Ascending aorta (tissue), 2 donors: ENCODE measurements around the gene AASS. TPM values are rescaled to one million over a fixed set of nuclear protein-coding genes. Genes with fewer than 3 reads are reported as not detected.

Experiments
- DNase-seq, 2 donors: peaks; one replicate each; pipeline ENCODE4 v3.0.0-alpha.2; 2019; ENCODE audit warnings: low spot score in 2 of 2
- H3K27ac ChIP-seq, 2 donors: fragments of 200-600 bp; sonication (generic); one replicate each; pipeline ENCODE4 v1.5.1; 2016 to 2017; ENCODE audit warnings: mild to moderate bottlenecking in 1 of 2
- H3K27me3 ChIP-seq: fragments of 200-600 bp; sonication (generic); one replicate; pipeline ENCODE4 v1.5.1; 2017
- H3K36me3 ChIP-seq, 2 donors: fragments of 200-600 bp; sonication (generic); one replicate each; pipeline ENCODE4 v1.5.1; 2016
- H3K4me1 ChIP-seq, 2 donors: fragments of 200-600 bp; sonication (generic); one replicate each; pipeline ENCODE4 v1.5.1; 2016 to 2017; ENCODE audit warnings: mild to moderate bottlenecking in 1 of 2
- H3K4me3 ChIP-seq, 2 donors: fragments of 200-600 bp; sonication (generic); one replicate each; pipeline ENCODE4 v1.5.1; 2016 to 2017; ENCODE audit warnings: mild to moderate bottlenecking in 1 of 2
- H3K9me3 ChIP-seq, 2 donors: fragments of 200-600 bp; sonication (generic); one replicate each; pipeline ENCODE4 v1.5.1; 2016
- intact Hi-C: fragments of 100-400 bp; cut with DNase I; formaldehyde crosslinking; loops from one replicate; pipeline ENCODE4 v1.15.1; 2023
- total RNA-seq: library from RNA; depleted of rRNA; stranded (reverse); fragments of >200 nt; gene quantifications from one replicate; pipeline ENCODE4 v1.1.0, GENCODE V29; 2016
- TF ChIP-seq, protein P1 (sequence below), 3 experiments: fragments of 200-600 bp in 2 of 3; fragments of 450-650 bp in 1 of 3; sonication (generic) in 2 of 3; IDR thresholded peaks; one replicate each; pipeline ENCODE4 v1.5.1; 2016 to 2019; ENCODE audit warnings: antibody characterized with exemption in 3 of 3, mild to moderate bottlenecking in 1 of 3, moderate library complexity in 1 of 3

AASS gene
- total RNA-seq, 1 donor from 2014 or later, result 34.3 TPM

GRCh38 chr7:122046402-122046801 is 97.6 kb downstream of the AASS start:
- TF ChIP-seq, protein P1, sequence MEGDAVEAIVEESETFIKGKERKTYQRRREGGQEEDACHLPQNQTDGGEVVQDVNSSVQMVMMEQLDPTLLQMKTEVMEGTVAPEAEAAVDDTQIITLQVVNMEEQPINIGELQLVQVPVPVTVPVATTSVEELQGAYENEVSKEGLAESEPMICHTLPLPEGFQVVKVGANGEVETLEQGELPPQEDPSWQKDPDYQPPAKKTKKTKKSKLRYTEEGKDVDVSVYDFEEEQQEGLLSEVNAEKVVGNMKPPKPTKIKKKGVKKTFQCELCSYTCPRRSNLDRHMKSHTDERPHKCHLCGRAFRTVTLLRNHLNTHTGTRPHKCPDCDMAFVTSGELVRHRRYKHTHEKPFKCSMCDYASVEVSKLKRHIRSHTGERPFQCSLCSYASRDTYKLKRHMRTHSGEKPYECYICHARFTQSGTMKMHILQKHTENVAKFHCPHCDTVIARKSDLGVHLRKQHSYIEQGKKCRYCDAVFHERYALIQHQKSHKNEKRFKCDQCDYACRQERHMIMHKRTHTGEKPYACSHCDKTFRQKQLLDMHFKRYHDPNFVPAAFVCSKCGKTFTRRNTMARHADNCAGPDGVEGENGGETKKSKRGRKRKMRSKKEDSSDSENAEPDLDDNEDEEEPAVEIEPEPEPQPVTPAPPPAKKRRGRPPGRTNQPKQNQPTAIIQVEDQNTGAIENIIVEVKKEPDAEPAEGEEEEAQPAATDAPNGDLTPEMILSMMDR (IDR thresholded peaks at IDR 0.05), result no peak
- no peaks in the 10 kb centered on the region for H3K27me3 ChIP-seq
- no peak for DNase-seq
- no peak overlapping the region for H3K4me3 ChIP-seq
- H3K36me3 ChIP-seq, result no peaks in the 10 kb centered on the region
- intact Hi-C loops, result no loop called here
- H3K4me1 ChIP-seq, result no peaks in the 10 kb centered on the region
- no peak overlapping the region for H3K27ac ChIP-seq
- H3K9me3 ChIP-seq, result no peaks in the 10 kb centered on the region

- H3K4me1 ChIP-seq, result no peaks in the 10 kb centered on the region
- no peak overlapping the region for H3K4me3 ChIP-seq
- TF ChIP-seq, protein P1 (IDR thresholded peaks at IDR 0.05), result no peak
- H3K9me3 ChIP-seq, result no peaks in the 10 kb centered on the region
- H3K27ac ChIP-seq, result no peak overlapping the region
- DNase-seq, result no peak
- H3K27me3 ChIP-seq, result no peaks in the 10 kb centered on the region
- H3K36me3 ChIP-seq, result no peaks in the 10 kb centered on the region
- intact Hi-C loops, result no loop called here
Measured at GRCh38 chr7:122040147-122040546, 103.9 kb downstream of the AASS start.

DNA sequence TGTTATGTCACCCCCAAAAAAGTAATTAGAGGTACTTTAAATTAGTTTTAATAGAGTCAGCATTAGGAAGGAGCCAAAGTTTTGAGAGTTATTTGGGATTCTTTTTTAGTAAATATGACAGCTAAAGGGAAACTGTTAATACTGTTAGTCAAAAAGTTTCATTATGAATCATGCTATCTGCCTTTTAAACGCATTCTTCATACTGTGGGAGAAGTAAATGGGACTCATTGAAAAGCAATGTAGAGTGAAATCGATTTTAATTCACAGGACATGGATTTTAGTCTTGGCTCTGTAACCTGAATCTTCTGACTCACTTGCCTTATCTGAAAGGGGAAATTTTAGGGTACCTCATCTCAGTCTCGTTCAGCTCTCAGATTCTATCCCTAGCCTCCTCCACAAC is 105.1 kb downstream of the AASS start:
- DNase-seq, result no peak
- TF ChIP-seq, protein P1 (IDR thresholded peaks at IDR 0.05), result no peak
- H3K36me3 ChIP-seq, result no peaks in the 10 kb centered on the region
- H3K27ac ChIP-seq, result no peak overlapping the region
- no peaks in the 10 kb centered on the region for H3K27me3 ChIP-seq
- H3K4me3 ChIP-seq, result no peak overlapping the region
- H3K9me3 ChIP-seq, result no peaks in the 10 kb centered on the region
- H3K4me1 ChIP-seq, result no peaks in the 10 kb centered on the region
- intact Hi-C loops, result no loop called here

DNA sequence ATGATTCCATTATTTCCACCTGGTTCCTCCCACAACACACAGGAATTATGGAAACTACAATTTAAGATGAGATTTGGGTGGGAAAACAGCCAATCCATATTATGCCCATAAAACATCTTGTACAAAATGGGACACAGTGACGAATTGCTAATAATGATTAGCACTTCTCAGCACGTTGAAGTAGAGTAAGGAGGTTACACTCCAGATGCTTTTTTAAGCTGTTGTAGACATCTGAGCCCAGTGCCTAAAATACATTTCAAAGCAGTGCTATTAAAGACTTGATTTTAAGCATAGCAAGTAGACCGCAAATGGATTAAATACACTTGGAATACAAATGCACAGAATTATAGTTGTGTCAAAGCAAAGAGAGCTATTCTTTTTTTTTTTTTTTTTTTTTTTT is 105.9 kb downstream of the AASS start:
- no peaks in the 10 kb centered on the region for H3K4me1 ChIP-seq
- H3K4me3 ChIP-seq, result no peak overlapping the region
- H3K9me3 ChIP-seq, result no peaks in the 10 kb centered on the region
- no peaks in the 10 kb centered on the region for H3K27me3 ChIP-seq
- no peaks in the 10 kb centered on the region for H3K36me3 ChIP-seq
- TF ChIP-seq, protein P1 (IDR thresholded peaks at IDR 0.05), result no peak
- H3K27ac ChIP-seq, result no peak overlapping the region
- intact Hi-C loops, result no loop called here
- no peak for DNase-seq

DNA sequence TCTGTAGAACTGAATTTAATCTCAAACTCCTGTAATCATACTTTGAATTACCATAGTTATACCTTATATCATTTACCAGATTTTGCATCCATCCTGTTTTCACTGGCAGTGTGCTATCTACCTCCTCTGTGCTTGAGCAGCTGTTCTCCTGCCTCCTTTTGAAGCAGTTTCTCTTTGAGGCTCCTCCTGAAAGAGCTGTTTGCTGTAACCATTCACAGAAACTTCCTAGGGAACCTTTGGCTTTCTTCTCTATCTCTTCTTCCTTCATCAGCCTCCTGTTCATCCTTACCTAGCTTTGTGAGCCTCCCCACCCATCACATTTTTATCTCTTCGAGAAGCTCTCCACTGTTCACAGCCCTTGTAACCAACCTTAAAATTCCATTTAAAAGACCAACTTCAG is 108.2 kb downstream of the AASS start:
- TF ChIP-seq, protein P1 (IDR thresholded peaks at IDR 0.05), result no peak
- Histone ChIP-seq H3K36me3 (no peaks in the 10 kb centered on the region), H3K27me3 (no peaks in the 10 kb centered on the region), H3K4me3 (no peak overlapping the region), H3K9me3 (no peaks in the 10 kb centered on the region), H3K4me1 (no peaks in the 10 kb centered on the region), H3K27ac (no peak overlapping the region)
- no peak for DNase-seq
- intact Hi-C loops, result no loop called here

GRCh38 chr7:122033641-122034040 is 110.4 kb downstream of the AASS start:
- intact Hi-C loops, result no loop called here
- TF ChIP-seq, protein P1 (IDR thresholded peaks at IDR 0.05), result no peak
- no peaks in the 10 kb centered on the region for H3K4me1 ChIP-seq
- no peak for DNase-seq
- H3K4me3 ChIP-seq, result no peak overlapping the region
- H3K9me3 ChIP-seq, result no peaks in the 10 kb centered on the region
- no peaks in the 10 kb centered on the region for H3K36me3 ChIP-seq
- H3K27ac ChIP-seq, result no peak overlapping the region
- no peaks in the 10 kb centered on the region for H3K27me3 ChIP-seq
